ENCODE data around the gene TNS2. TPM values are rescaled to one million over a fixed set of nuclear protein-coding genes. Genes with fewer than 3 reads are reported as not detected.

The TNS2 gene
- total RNA-seq, 6 experiments from 2014 or later, result 50.5 to 139 (median 86.9) TPM

DNA sequence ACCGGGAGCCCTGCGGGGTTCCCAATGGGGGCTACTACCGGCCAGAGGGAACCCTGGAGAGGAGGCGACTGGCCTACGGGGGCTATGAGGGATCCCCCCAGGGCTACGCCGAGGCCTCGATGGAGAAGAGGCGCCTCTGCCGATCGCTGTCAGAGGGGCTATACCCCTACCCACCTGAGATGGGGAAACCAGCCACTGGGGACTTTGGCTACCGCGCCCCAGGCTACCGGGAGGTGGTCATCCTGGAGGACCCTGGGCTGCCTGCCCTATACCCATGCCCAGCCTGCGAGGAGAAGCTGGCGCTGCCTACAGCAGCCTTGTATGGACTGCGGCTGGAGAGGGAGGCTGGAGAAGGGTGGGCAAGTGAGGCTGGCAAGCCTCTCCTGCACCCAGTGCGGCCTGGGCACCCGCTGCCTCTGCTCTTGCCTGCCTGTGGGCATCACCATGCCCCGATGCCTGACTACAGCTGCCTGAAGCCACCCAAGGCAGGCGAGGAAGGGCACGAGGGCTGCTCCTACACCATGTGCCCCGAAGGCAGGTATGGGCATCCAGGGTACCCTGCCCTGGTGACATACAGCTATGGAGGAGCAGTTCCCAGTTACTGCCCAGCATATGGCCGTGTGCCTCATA, 9.7 kb downstream of the TNS2 start:
- no peaks in the 10 kb centered on the region for H3K27me3 ChIP-seq
- WGBS (ENCODE audit: insufficient coverage, low coverage, low lambda C conversion rate, missing lambda C conversion rate), result 55% methylated on average over 2 of the region's 24 CpGs
- no peaks in the 10 kb centered on the region for H3K9me3 ChIP-seq
- peak in 1 of 3 donors; percentile 44 for DNase-seq
- intact Hi-C loops (cut with DNase I), result loop anchor here in 1 of 2 donors (5.0 to 10.0 kb wide), 3 partner anchors 38 to 135 kb away; partner anchors contain the start of gene IGFBP6
- no peak overlapping the region for H3K27ac ChIP-seq
- no peak overlapping the region for H3K4me3 ChIP-seq
- H3K36me3 ChIP-seq, result peaks cover 0 to 75% (median 41%) of the 10 kb centered on the region in 4 donors
- H3K4me1 ChIP-seq, result peaks cover 0 to 30% (median 16%) of the 10 kb centered on the region in 4 donors
- ATAC-seq, result no peak
- TF ChIP-seq, protein P1, sequence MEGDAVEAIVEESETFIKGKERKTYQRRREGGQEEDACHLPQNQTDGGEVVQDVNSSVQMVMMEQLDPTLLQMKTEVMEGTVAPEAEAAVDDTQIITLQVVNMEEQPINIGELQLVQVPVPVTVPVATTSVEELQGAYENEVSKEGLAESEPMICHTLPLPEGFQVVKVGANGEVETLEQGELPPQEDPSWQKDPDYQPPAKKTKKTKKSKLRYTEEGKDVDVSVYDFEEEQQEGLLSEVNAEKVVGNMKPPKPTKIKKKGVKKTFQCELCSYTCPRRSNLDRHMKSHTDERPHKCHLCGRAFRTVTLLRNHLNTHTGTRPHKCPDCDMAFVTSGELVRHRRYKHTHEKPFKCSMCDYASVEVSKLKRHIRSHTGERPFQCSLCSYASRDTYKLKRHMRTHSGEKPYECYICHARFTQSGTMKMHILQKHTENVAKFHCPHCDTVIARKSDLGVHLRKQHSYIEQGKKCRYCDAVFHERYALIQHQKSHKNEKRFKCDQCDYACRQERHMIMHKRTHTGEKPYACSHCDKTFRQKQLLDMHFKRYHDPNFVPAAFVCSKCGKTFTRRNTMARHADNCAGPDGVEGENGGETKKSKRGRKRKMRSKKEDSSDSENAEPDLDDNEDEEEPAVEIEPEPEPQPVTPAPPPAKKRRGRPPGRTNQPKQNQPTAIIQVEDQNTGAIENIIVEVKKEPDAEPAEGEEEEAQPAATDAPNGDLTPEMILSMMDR (IDR thresholded peaks at IDR 0.05), result no peak
- TF ChIP-seq POLR2A (IDR thresholded peaks at IDR 0.05), result no peak

DNA sequence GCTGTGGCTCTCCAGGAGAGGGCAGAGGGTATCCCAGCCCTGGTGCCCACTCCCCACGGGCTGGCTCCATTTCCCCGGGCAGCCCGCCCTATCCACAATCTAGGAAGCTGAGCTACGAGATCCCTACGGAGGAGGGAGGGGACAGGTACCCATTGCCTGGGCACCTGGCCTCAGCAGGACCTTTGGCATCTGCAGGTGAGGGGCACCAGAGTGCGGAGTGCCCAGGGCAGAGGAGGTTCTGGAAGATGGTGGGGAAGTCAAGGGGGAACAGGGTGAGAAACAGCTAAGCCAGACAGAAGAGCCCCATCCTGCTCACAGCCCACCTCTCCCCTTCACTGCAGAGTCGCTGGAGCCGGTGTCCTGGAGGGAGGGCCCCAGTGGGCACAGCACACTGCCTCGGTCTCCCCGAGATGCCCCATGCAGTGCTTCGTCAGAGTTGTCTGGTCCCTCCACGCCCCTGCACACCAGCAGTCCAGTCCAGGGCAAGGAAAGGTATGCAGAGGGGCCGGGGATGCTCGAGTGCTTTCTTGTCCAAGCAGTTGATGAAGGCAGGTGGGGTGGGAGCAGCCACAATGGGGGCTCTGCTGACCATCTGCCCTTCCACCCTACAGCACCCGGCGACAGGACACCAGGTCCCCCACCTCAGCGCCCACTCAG, 10.3 kb downstream of the TNS2 start:
- H3K4me3 ChIP-seq, result no peak overlapping the region
- TF ChIP-seq POLR2A (IDR thresholded peaks at IDR 0.05), result no peak
- TF ChIP-seq, protein P1 (IDR thresholded peaks at IDR 0.05), result no peak
- intact Hi-C loops (cut with DNase I), result loop anchor here in 1 of 2 donors (5.0 to 10.0 kb wide), 3 partner anchors 37 to 135 kb away; partner anchors contain the start of gene IGFBP6
- peaks cover 0 to 75% (median 40%) of the 10 kb centered on the region in 4 donors for H3K36me3 ChIP-seq
- no peaks in the 10 kb centered on the region for H3K9me3 ChIP-seq
- H3K4me1 ChIP-seq, result peaks cover 0 to 23% (median 14%) of the 10 kb centered on the region in 4 donors
- WGBS (ENCODE audit: insufficient coverage, low coverage, low lambda C conversion rate, missing lambda C conversion rate), result no CpG with 5 or more reads among the region's 17 CpGs
- DNase-seq (peak in 1 of 3 donors; percentile 43), ATAC-seq (no peak)
- no peaks in the 10 kb centered on the region for H3K27me3 ChIP-seq
- H3K27ac ChIP-seq, result peak overlapping the region in 1 of 3 donors; percentile 21

DNA sequence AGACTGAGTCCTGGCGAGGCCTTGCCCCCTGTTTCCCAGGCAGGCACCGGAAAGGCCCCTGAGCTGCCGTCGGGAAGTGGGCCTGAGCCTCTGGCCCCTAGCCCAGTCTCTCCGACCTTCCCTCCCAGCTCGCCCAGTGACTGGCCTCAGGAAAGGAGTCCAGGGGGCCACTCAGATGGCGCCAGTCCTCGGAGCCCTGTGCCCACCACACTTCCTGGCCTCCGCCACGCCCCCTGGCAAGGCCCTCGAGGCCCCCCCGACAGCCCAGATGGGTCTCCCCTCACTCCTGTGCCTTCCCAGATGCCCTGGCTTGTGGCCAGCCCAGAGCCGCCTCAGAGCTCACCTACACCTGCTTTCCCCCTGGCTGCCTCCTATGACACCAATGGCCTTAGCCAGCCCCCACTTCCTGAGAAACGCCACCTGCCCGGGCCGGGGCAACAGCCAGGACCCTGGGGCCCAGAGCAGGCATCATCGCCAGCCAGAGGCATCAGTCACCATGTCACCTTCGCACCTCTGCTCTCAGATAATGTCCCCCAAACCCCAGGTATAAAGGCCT, 10.9 kb downstream of the TNS2 start:
- TF ChIP-seq, protein P1 (IDR thresholded peaks at IDR 0.05), result no peak
- no peak for TF ChIP-seq POLR2A (IDR thresholded peaks at IDR 0.05)
- Histone ChIP-seq H3K27me3 (no peaks in the 10 kb centered on the region), H3K4me1 (peaks cover 0 to 23% (median 14%) of the 10 kb centered on the region in 4 donors), H3K9me3 (no peaks in the 10 kb centered on the region), H3K4me3 (no peak overlapping the region), H3K27ac (peak overlapping the region; percentile 21 to 57 (median 43)), H3K36me3 (peaks cover 0 to 73% (median 37%) of the 10 kb centered on the region in 4 donors)
- peak; percentile 1 to 21 (median 6) for ATAC-seq
- 23% methylated on average over 9 of the region's 18 CpGs for WGBS (ENCODE audit: insufficient coverage, low coverage, low lambda C conversion rate, missing lambda C conversion rate)
- peak; percentile 61 to 76 (median 74) for DNase-seq
- intact Hi-C loops (cut with DNase I), result loop anchor here in 1 of 2 donors (5.0 to 10.0 kb wide), 3 partner anchors 37 to 134 kb away; partner anchors contain the start of gene IGFBP6

DNA sequence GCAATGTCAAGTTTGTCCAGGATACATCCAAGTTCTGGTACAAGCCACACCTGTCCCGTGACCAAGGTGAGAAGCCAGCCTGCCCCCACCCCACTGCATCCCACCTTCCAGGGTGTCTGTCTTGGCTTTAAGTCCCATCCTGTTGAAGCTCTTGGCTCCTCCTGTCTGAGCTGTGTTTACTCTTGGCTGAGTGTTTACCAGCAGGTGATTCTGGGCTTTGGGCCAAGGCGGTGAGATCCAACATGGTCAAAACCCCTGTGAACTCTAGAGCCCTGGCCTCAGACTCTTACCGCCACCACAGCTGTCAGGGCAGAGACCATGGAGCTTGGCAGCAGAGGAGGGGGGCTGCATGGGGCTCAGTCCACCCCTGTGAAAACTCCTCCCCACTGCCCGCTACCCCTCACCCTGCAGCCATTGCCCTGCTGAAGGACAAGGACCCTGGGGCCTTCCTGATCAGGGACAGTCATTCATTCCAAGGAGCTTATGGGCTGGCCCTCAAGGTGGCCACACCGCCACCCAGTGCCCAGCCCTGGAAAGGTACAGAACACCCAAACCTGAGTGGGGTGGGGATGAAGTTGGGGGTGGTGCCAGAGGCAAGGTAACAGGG, 11.6 kb downstream of the TNS2 start:
- H3K27ac ChIP-seq, result peak overlapping the region; percentile 26 to 57 (median 43)
- H3K4me1 ChIP-seq, result peaks cover 0 to 23% (median 14%) of the 10 kb centered on the region in 4 donors
- ATAC-seq, result peak; percentile 67 to 78 (median 74)
- no peaks in the 10 kb centered on the region for H3K27me3 ChIP-seq
- peaks cover 0 to 70% (median 33%) of the 10 kb centered on the region in 4 donors for H3K36me3 ChIP-seq
- H3K4me3 ChIP-seq, result no peak overlapping the region
- intact Hi-C loops (cut with DNase I), result loop anchor here in 1 of 2 donors (5.0 to 10.0 kb wide), 3 partner anchors 36 to 133 kb away; partner anchors contain the start of gene IGFBP6
- H3K9me3 ChIP-seq, result no peaks in the 10 kb centered on the region
- 34% methylated on average over 4 of the region's 5 CpGs for WGBS (ENCODE audit: insufficient coverage, low coverage, low lambda C conversion rate, missing lambda C conversion rate)
- TF ChIP-seq, protein P1 (IDR thresholded peaks at IDR 0.05), result peak in 2 of 4 donors; percentile 5 to 38
- TF ChIP-seq POLR2A (IDR thresholded peaks at IDR 0.05), result no peak
- DNase-seq, result peak; percentile 90 to 95 (median 92)

All from right lobe of liver (tissue), 6 donors.